ENCODE results near the gene CAPG. TPM values are rescaled to one million over a fixed set of nuclear protein-coding genes. Genes with fewer than 3 reads are reported as not detected.

The CAPG gene
- polyA plus RNA-seq, 2 of the 4 experiments (the other 2 are of a cell fraction): 57.5 to 81.0 TPM

DNA sequence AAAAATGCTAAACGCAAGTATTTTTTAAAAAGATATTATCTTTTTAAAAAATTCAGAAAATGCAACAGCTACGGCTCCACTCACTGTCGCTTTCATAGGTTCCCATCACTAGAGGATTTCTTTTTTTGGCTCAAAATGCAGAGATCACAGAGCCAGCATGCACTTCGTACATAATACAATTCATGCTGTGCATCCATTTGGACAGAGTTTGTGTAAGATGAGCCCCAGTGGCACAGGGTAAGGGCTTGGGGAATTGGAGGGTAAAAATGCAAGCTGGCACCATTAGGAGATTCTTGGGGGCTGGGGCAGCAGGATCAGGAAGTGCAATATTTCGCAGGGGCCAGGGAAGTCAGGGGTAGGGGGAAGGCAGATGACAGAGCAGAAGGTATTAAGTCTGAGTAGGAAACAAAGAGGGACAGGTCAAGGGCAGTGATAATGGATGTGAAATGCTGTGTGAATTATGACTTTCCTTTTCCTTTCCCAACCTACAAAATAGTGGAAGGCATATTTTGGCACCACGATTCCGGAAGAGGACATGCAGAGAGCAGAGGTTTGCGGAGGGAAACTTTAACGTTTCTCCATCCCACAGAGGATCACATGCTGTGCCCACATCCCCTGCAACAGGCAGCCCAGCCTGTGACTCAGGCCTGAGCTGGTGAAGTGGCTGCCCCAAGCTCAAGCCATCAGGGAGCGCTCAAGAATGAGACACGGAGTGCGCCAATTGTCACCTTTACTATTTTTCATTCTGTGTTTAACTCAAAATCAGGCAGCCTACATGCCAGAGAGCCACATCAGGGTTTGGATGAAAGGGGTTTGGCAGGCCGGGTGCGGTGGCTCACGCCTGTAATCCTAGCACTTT, 4.7 kb downstream of the CAPG start:
- Histone ChIP-seq H3K4me1 (peaks cover 8% of the 10 kb centered on the region), H3K4me2 (no peak overlapping the region), H3K4me3 (no peak overlapping the region), H3K27ac (no peak overlapping the region), H3K9me3 (peaks cover 12% of the 10 kb centered on the region; the same call in 2 of the 3 replicates)
- DNase-seq (ENCODE audit: low read depth in 1 of 2, low spot score in 1 of 2) (no peak), FAIRE-seq (no peak), ATAC-seq (no peak)
- ChIA-PET CTCF (interaction anchor here (1.1 to 41.9 kb wide), 3 partner anchors 15 to 140 kb away, joined by 4 to 1185 read pairs (median 4); partner anchors contain the start of genes GGCX and MAT2A), POLR2A (interaction anchor here (0.6 kb wide), 1 partner anchor 156 kb away, joined by 3 read pairs; the partner anchor contains the start of gene GGCX)
- 89% methylated on average over 15 of the region's 15 CpGs for WGBS (ENCODE audit: missing lambda C conversion rate)
- TF ChIP-seq EHMT2 (IDR thresholded peaks at IDR 0.05; ENCODE audit: low read depth) (no peak), ESRRA (IDR thresholded peaks at IDR 0.05; ENCODE audit: borderline replicate concordance, low read length) (no peak), MAFK (IDR thresholded peaks at IDR 0.05; ENCODE audit: partially characterized antibody) (peak; percentile 28), CHD4 (IDR thresholded peaks at IDR 0.05; ENCODE audit: borderline replicate concordance) (no peak), CBX2 (IDR thresholded peaks at IDR 0.05; ENCODE audit: borderline replicate concordance, low read depth) (no peak)

DNA sequence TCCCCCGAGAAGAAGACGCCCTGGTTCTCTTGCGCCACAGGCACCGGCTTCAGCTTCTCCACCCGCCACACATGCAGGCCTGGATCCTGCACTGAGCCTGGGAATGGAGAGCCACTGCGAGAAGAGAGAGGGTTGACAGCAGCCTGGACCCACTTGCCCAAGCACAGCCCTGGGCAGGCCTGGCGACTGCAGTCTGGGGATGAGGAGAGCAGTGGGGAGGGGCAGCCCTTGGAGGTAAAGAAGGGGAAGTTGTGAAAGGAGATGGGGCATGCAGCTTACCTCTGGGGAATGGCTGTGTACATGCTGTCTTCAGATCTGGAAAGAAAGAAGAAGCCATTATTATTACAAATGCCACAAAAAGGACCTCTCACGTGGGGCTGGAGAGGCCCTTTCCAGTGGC, 8.3 kb downstream of the CAPG start:
- FAIRE-seq: no peak
- H3K27ac ChIP-seq: no peak overlapping the region
- no peak for TF ChIP-seq BHLHE40 (IDR thresholded peaks at IDR 0.05; ENCODE audit: low read depth, low read length)
- no peak for TF ChIP-seq HEYL (CRISPR knock-in tag; IDR thresholded peaks at IDR 0.05)
- TF ChIP-seq GATA3 (IDR thresholded peaks at IDR 0.05; ENCODE audit: borderline replicate concordance): no peak
- TF ChIP-seq HDAC2 (IDR thresholded peaks at IDR 0.05): no peak
- 89% methylated on average over 8 of the region's 8 CpGs for WGBS (ENCODE audit: missing lambda C conversion rate)
- ATAC-seq: peak in 1 of 2 experiments; percentile 11; a peak in 2 of 6 replicates
- no peak overlapping the region for H3K4me2 ChIP-seq
- ChIA-PET POLR2A (no interaction called here), CTCF (interaction anchor here (1.1 to 41.9 kb wide), 4 partner anchors 11 to 335 kb away, joined by 3 to 1185 read pairs (median 15); partner anchors contain the start of genes GGCX and MAT2A)
- no peak for DNase-seq (ENCODE audit: low read depth in 1 of 2, low spot score in 1 of 2)
- peaks cover 12% of the 10 kb centered on the region; the same call in 2 of the 3 replicates for H3K9me3 ChIP-seq
- H3K4me3 ChIP-seq: no peak overlapping the region
- no peaks in the 10 kb centered on the region for H3K4me1 ChIP-seq

DNA sequence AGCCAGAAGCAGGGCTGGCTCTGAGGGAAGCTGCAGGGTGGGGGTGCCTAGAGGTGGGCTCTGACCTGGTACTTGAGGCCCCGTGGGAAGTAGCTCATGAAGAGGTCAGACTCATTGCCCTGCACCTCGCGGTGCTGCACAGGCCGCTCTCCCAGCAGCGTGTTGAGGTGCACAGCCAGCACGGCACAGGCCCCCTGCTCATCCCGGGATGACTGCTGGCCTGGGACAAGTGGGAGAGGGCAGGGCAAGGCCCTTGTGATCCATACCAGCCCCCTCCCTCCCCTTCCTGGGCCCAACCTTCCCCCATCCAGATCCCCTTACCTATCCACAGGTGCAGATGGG, 8.7 kb downstream of the CAPG start:
- no peak for FAIRE-seq
- DNase-seq (ENCODE audit: low read depth in 1 of 2, low spot score in 1 of 2): no peak
- Histone ChIP-seq H3K27ac (no peak overlapping the region), H3K4me1 (no peaks in the 10 kb centered on the region), H3K4me3 (no peak overlapping the region), H3K4me2 (no peak overlapping the region), H3K9me3 (peaks cover 12% of the 10 kb centered on the region; the same call in 2 of the 3 replicates)
- ChIA-PET CTCF (interaction anchor here (0.8 to 41.9 kb wide), 6 partner anchors 11 to 334 kb away, joined by 3 to 1185 read pairs (median 9); partner anchors contain the start of genes GGCX and MAT2A), POLR2A (no interaction called here)
- TF ChIP-seq, protein P1, sequence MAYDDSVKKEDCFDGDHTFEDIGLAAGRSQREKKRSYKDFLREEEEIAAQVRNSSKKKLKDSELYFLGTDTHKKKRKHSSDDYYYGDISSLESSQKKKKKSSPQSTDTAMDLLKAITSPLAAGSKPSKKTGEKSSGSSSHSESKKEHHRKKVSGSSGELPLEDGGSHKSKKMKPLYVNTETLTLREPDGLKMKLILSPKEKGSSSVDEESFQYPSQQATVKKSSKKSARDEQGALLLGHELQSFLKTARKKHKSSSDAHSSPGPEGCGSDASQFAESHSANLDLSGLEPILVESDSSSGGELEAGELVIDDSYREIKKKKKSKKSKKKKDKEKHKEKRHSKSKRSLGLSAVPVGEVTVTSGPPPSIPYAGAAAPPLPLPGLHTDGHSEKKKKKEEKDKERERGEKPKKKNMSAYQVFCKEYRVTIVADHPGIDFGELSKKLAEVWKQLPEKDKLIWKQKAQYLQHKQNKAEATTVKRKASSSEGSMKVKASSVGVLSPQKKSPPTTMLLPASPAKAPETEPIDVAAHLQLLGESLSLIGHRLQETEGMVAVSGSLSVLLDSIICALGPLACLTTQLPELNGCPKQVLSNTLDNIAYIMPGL (CRISPR knock-in tag; IDR thresholded peaks at IDR 0.05; ENCODE audit: borderline replicate concordance): no peak
- TF ChIP-seq HDAC2 (IDR thresholded peaks at IDR 0.05) (no peak), MAX (IDR thresholded peaks at IDR 0.05) (no peak), PBX3 (IDR thresholded peaks at IDR 0.05) (no peak), ZSCAN20 (CRISPR knock-in tag; IDR thresholded peaks at IDR 0.05) (no peak), CBX2 (IDR thresholded peaks at IDR 0.05; ENCODE audit: borderline replicate concordance, low read depth) (no peak), HOXB5 (CRISPR knock-in tag; IDR thresholded peaks at IDR 0.05) (no peak), FOSL2 (IDR thresholded peaks at IDR 0.05) (no peak), FOSL2 (CRISPR knock-in tag; IDR thresholded peaks at IDR 0.05) (no peak), ZC3H11A (IDR thresholded peaks at IDR 0.05) (no peak), KDM1A (IDR thresholded peaks at IDR 0.05; ENCODE audit: low read depth) (no peak), HOXA7 (CRISPR knock-in tag; IDR thresholded peaks at IDR 0.05) (no peak), CHD2 (IDR thresholded peaks at IDR 0.05; ENCODE audit: low read length, partially characterized antibody) (no peak), MAFK (IDR thresholded peaks at IDR 0.05; ENCODE audit: partially characterized antibody) (no peak), SREBF2 (IDR thresholded peaks at IDR 0.05) (no peak), RCOR1 (IDR thresholded peaks at IDR 0.05; ENCODE audit: low read depth, low read length) (no peak), CHD4 (IDR thresholded peaks at IDR 0.05; ENCODE audit: borderline replicate concordance) (no peak), RAD21 (conservative IDR thresholded peaks at IDR 0.05 in 1 of 2, IDR thresholded peaks at IDR 0.05 in 1 of 2) (no peak)
- TF ChIP-seq, protein P2, sequence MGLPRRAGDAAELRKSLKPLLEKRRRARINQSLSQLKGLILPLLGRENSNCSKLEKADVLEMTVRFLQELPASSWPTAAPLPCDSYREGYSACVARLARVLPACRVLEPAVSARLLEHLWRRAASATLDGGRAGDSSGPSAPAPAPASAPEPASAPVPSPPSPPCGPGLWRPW (IDR thresholded peaks at IDR 0.05): no peak
- TF ChIP-seq, protein P3, sequence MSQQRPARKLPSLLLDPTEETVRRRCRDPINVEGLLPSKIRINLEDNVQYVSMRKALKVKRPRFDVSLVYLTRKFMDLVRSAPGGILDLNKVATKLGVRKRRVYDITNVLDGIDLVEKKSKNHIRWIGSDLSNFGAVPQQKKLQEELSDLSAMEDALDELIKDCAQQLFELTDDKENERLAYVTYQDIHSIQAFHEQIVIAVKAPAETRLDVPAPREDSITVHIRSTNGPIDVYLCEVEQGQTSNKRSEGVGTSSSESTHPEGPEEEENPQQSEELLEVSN (IDR thresholded peaks at IDR 0.05; ENCODE audit: borderline replicate concordance, low read depth): no peak
- TF ChIP-seq, protein P4, sequence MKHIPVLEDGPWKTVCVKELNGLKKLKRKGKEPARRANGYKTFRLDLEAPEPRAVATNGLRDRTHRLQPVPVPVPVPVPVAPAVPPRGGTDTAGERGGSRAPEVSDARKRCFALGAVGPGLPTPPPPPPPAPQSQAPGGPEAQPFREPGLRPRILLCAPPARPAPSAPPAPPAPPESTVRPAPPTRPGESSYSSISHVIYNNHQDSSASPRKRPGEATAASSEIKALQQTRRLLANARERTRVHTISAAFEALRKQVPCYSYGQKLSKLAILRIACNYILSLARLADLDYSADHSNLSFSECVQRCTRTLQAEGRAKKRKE (CRISPR knock-in tag; IDR thresholded peaks at IDR 0.05; ENCODE audit: low read depth): no peak
- peak; percentile 15 to 39; a peak in 2 of 6 replicates for ATAC-seq
- WGBS (ENCODE audit: missing lambda C conversion rate): 85% methylated on average over 7 of the region's 7 CpGs
